IMR-90 (cell line): ENCODE data around the gene HNRNPC. TPM values are rescaled to one million over a fixed set of nuclear protein-coding genes. Genes with fewer than 3 reads are reported as not detected.

Source experiments
- ATAC-seq: fragments of 200-7000 bp; cut with Tn5 transposase; 2 replicates; pipeline ENCODE4 v1.9.1; 2020; ENCODE audit warnings: low read depth, mild to moderate bottlenecking, moderate library complexity
- BruUV-seq: library from RNA; stranded (reverse); fragments of 400-500 nt; replicated peaks from 2 replicates; lab custom pipeline; 2021; lab: Mats Ljungman, UMichigan
- CTCF ChIA-PET: fragments of 300-600 bp; formaldehyde crosslinking; extraction: SDS; loops from one replicate; lab custom pipeline; 2021; ENCODE audit warnings: antibody characterized with exemption; lab: Yijun Ruan, JAX
- POLR2A ChIA-PET: fragments of 300-600 bp; sonication (Branson Sonifier 250); formaldehyde crosslinking; loops from one replicate; lab custom pipeline; 2022; ENCODE audit warnings: antibody characterized with exemption; ENCODE audit not compliant: unreplicated experiment; lab: Charles Lee
- DNase-seq: peaks from one replicate; pipeline ENCODE4 v3.0.0; 2013
- H2AFZ ChIP-seq: replicated peaks from 2 replicates; pipeline ENCODE3; 2013; ENCODE audit warnings: low read length, mild to moderate bottlenecking; ENCODE audit not compliant: poor library complexity
- H2AK5ac ChIP-seq: 2 replicates; pipeline ENCODE4 v1.6.1; 2013; ENCODE audit warnings: low read depth, low read length, inconsistent platforms
- H2AK9ac ChIP-seq: replicated peaks from 2 replicates; pipeline ENCODE3; 2013; ENCODE audit warnings: mild to moderate bottlenecking, low read depth, low read length, moderate library complexity; ENCODE audit not compliant: poor library complexity
- H2BK120ac ChIP-seq: 2 replicates; pipeline ENCODE4 v1.6.1; 2013; ENCODE audit warnings: low read depth, low read length, inconsistent platforms
- H2BK15ac ChIP-seq: 3 replicates; pipeline ENCODE4 v1.6.1; 2013; ENCODE audit warnings: low read depth, low read length, inconsistent platforms
- H2BK20ac ChIP-seq: 2 replicates; pipeline ENCODE4 v1.6.1; 2013; ENCODE audit warnings: low read depth, mild to moderate bottlenecking, inconsistent platforms, low read length, moderate library complexity
- H2BK5ac ChIP-seq: 2 replicates; pipeline ENCODE4 v1.6.1; 2013; ENCODE audit warnings: mild to moderate bottlenecking, low read depth, low read length, inconsistent platforms; ENCODE audit not compliant: poor library complexity, severe bottlenecking
- H3K14ac ChIP-seq: replicated peaks from 2 replicates; pipeline ENCODE4 v1.6.1; 2013; ENCODE audit warnings: low read depth, low read length, inconsistent platforms
- H3K18ac ChIP-seq: 2 replicates; pipeline ENCODE4 v1.6.1; 2013; ENCODE audit warnings: low read depth, low read length, control low read depth
- H3K23ac ChIP-seq: 2 replicates; pipeline ENCODE4 v1.6.1; 2013; ENCODE audit warnings: low read depth, low read length, inconsistent platforms
- H3K27ac ChIP-seq: 2 replicates; pipeline ENCODE4 v1.5.1; 2013; ENCODE audit warnings: mild to moderate bottlenecking, control low read depth, low read length; ENCODE audit not compliant: insufficient read depth
- H3K27me3 ChIP-seq: 2 replicates; pipeline ENCODE4 v1.6.1; 2013; ENCODE audit warnings: low read length; ENCODE audit not compliant: control insufficient read depth, insufficient read depth
- H3K36me3 ChIP-seq: 2 replicates; pipeline ENCODE4 v1.6.1; 2013; ENCODE audit warnings: low read length, mixed read lengths; ENCODE audit not compliant: control insufficient read depth, insufficient read depth
- H3K4ac ChIP-seq: 2 replicates; pipeline ENCODE4 v1.6.1; 2013; ENCODE audit warnings: low read depth, low read length, inconsistent platforms
- H3K4me1 ChIP-seq: 2 replicates; pipeline ENCODE4 v1.6.1; 2013; ENCODE audit warnings: low read length, mixed read lengths; ENCODE audit not compliant: control insufficient read depth, insufficient read depth
- H3K4me2 ChIP-seq: 2 replicates; pipeline ENCODE4 v1.6.1; 2013; ENCODE audit warnings: low read depth, mild to moderate bottlenecking, control low read depth, low read length, moderate library complexity
- H3K4me3 ChIP-seq: 2 replicates; pipeline ENCODE4 v1.5.1; 2013; ENCODE audit warnings: low read depth, mild to moderate bottlenecking, control low read depth, low read length, moderate library complexity; ENCODE audit not compliant: insufficient read depth
- H3K56ac ChIP-seq: 2 replicates; pipeline ENCODE4 v1.6.1; 2013; ENCODE audit warnings: low read length, inconsistent platforms; ENCODE audit not compliant: insufficient read depth; ENCODE audit errors: extremely low read depth
- H3K79me1 ChIP-seq, 2 experiments: 2 replicates each; pipeline ENCODE4 v1.6.1; 2013; ENCODE audit warnings: low read length in 2 of 2, inconsistent platforms in 1 of 2, low read depth in 1 of 2
- H3K9ac ChIP-seq: 2 replicates; pipeline ENCODE4 v1.6.1; 2013; ENCODE audit warnings: low read depth, low read length, control low read depth
- H3K9me1 ChIP-seq: 2 replicates; pipeline ENCODE4 v1.6.1; 2013; ENCODE audit warnings: low read length, inconsistent platforms; ENCODE audit not compliant: insufficient read depth
- H3K9me3 ChIP-seq: 2 replicates; pipeline ENCODE4 v1.6.1; 2013; ENCODE audit warnings: low read length; ENCODE audit not compliant: control insufficient read depth, insufficient read depth
- H4K20me1 ChIP-seq: 2 replicates; pipeline ENCODE4 v1.6.1; 2013; ENCODE audit warnings: low read length, inconsistent platforms; ENCODE audit not compliant: insufficient read depth
- H4K5ac ChIP-seq: 2 replicates; pipeline ENCODE4 v1.6.1; 2013; ENCODE audit warnings: mild to moderate bottlenecking, low read depth, low read length, control low read depth
- H4K8ac ChIP-seq, 2 experiments: 2 replicates each; pipeline ENCODE4 v1.6.1; 2013; ENCODE audit warnings: low read depth in 2 of 2, low read length in 2 of 2, control low read depth in 1 of 2, inconsistent platforms in 1 of 2
- H4K91ac ChIP-seq: 2 replicates; pipeline ENCODE4 v1.6.1; 2013; ENCODE audit warnings: low read depth, low read length, inconsistent platforms; ENCODE audit not compliant: insufficient read depth
- MAFK ChIP-seq: IDR thresholded peaks from 2 replicates; pipeline ENCODE4 v1.6.1; 2012; ENCODE audit warnings: low read depth, low read length, improper control_type of control experiment
- MAZ ChIP-seq: IDR thresholded peaks from 2 replicates; pipeline ENCODE4 v1.6.1; 2012; ENCODE audit warnings: low read depth, mild to moderate bottlenecking, low read length, improper control_type of control experiment, moderate library complexity, borderline replicate concordance
- MXI1 ChIP-seq: IDR thresholded peaks from 2 replicates; pipeline ENCODE4 v1.6.1; 2012; ENCODE audit warnings: low read depth, mild to moderate bottlenecking, low read length, moderate library complexity, borderline replicate concordance
- RAD21 ChIP-seq: IDR thresholded peaks from 2 replicates; pipeline ENCODE4 v1.6.1; 2012; ENCODE audit warnings: low read length, improper control_type of control experiment
- RCOR1 ChIP-seq: IDR thresholded peaks from 2 replicates; pipeline ENCODE4 v1.6.1; 2012; ENCODE audit warnings: mild to moderate bottlenecking, low read length, improper control_type of control experiment; ENCODE audit not compliant: insufficient replicate concordance
- RFX5 ChIP-seq: IDR thresholded peaks from 2 replicates; pipeline ENCODE4 v1.8.0; 2012; ENCODE audit warnings: low read depth, mild to moderate bottlenecking, low read length, moderate library complexity
- SMC3 ChIP-seq: fragments of 150-350 bp; IDR thresholded peaks from 2 replicates; pipeline ENCODE4 v1.6.1; 2016; ENCODE audit warnings: low read depth, mild to moderate bottlenecking, antibody characterized with exemption, low read length, moderate library complexity
- WGBS, 2 experiments: methylation state at CpG; one replicate each; pipeline versions ENCODE4 v1.1.5 to v1.1.7; 2013; ENCODE audit warnings: missing lambda C conversion rate in 2 of 2; ENCODE audit not compliant: insufficient read length in 1 of 2; ENCODE audit errors: extremely low coverage in 2 of 2; 5-methylcytosine and 5-hydroxymethylcytosine counted together
- dilution Hi-C: fragments of 300-500 bp; cut with HindIII; formaldehyde crosslinking; loops from one replicate; pipeline ENCODE4 v1.14.3; 2018; ENCODE audit warnings: low sequenced_read_pairs; ENCODE audit not compliant: unreplicated experiment
- in situ Hi-C: fragments of 300-500 bp; cut with MboI; formaldehyde crosslinking; loops from 3 replicates; pipeline ENCODE4 v1.14.3; 2019; ENCODE audit warnings: low sequenced_read_pairs, inconsistent platforms, mixed read lengths
- intact Hi-C: fragments of 100-400 bp; cut with micrococcal nuclease; formaldehyde crosslinking; loops from 2 replicates; pipeline ENCODE4 v1.10.0; 2022
- polyA plus RNA-seq, 3 experiments: library from polyadenylated mRNA; depleted of rRNA; stranded (reverse); fragments of >200 nt; gene quantifications; 2 replicates each; pipeline ENCODE4 v1.2.3, GENCODE V29; 2012; ENCODE audit warnings: low replicate concordance in 1 of 3
- total RNA-seq: library from RNA; depleted of rRNA; stranded (reverse); fragments of >200 nt; gene quantifications from 2 replicates; pipeline ENCODE4 v1.2.3, GENCODE V29; 2012
- TF ChIP-seq, protein P1 (sequence below): conservative IDR thresholded peaks from 2 replicates; pipeline ENCODE4 v1.5.1; 2012; ENCODE audit warnings: mild to moderate bottlenecking, low read depth, low read length, improper control_type of control experiment
- TF ChIP-seq, protein P2 (sequence below): fragments of 150-350 bp; IDR thresholded peaks from 2 replicates; pipeline ENCODE4 v1.6.1; 2016; ENCODE audit warnings: low read depth, mild to moderate bottlenecking, low read length, moderate library complexity, borderline replicate concordance

The HNRNPC gene
- total and polyA plus RNA-seq, 2 of the 4 experiments (the other 2 are of a cell fraction): 308 to 615 TPM

DNA sequence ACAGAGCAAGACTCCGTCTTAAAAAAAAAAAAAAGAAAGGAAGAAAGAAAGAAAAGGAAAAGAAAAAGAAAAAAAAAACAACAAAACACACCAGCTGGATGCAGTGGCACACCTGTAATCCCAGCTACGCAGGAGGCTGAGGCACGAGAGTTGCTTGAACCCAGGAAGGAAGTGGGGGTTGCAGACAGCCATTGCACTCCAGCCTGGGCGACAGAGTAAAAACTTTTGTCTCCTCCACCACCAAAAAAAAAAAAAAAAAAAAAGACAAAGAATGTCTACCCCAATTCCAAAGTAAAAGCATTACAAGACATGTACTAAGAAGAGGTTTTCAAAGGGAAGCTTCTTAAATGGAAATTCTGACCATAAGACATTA, 53.4 kb downstream of the HNRNPC start:
- Histone ChIP-seq H3K56ac (no peak overlapping the region), H3K27me3 (no peaks in the 10 kb centered on the region), H3K14ac (no peak overlapping the region), H3K4ac (no peak overlapping the region), H3K4me1 (peaks cover 14% of the 10 kb centered on the region), H2BK20ac (no peak overlapping the region), H4K91ac (no peak overlapping the region), H2BK5ac (no peak overlapping the region), H3K79me1 (peaks cover 14 to 71% of the 10 kb centered on the region in 2 experiments), H3K4me3 (no peak overlapping the region), H2AFZ (no peak overlapping the region), H3K23ac (no peak overlapping the region), H3K9ac (no peak overlapping the region), H4K20me1 (peaks cover 98% of the 10 kb centered on the region), H3K9me3 (no peaks in the 10 kb centered on the region), H3K18ac (no peak overlapping the region), H2AK5ac (no peak overlapping the region), H2AK9ac (no peak overlapping the region), H4K5ac (no peak overlapping the region), H3K4me2 (no peak overlapping the region), H3K27ac (no peak overlapping the region), H3K9me1 (peaks cover 2% of the 10 kb centered on the region; the same call in 1 of the 2 replicates), H2BK120ac (no peak overlapping the region), H2BK15ac (no peak overlapping the region), H3K36me3 (peaks cover 41% of the 10 kb centered on the region), H4K8ac (no peak overlapping the region)
- BruUV-seq: no TSS peak
- POLR2A ChIA-PET: interaction anchor here (0.7 kb wide), 2 partner anchors 23 to 111 kb away, joined by 5 to 11 read pairs; no protein-coding TSS in a partner anchor
- CTCF ChIA-PET: interaction anchor here (0.6 kb wide), 1 partner anchor 33 kb away, joined by 3 read pairs; no protein-coding TSS in a partner anchor
- DNase-seq: no peak
- no CpG with 5 or more reads among the region's 4 CpGs for WGBS, 2 experiments
- in situ Hi-C loops (no loop called here), intact Hi-C loops (no loop called here), dilution Hi-C loops (no loop called here)
- no peak for TF ChIP-seq RFX5
- no peak for TF ChIP-seq SMC3
- TF ChIP-seq MAZ: no peak
- TF ChIP-seq MAFK: no peak
- TF ChIP-seq, protein P1, sequence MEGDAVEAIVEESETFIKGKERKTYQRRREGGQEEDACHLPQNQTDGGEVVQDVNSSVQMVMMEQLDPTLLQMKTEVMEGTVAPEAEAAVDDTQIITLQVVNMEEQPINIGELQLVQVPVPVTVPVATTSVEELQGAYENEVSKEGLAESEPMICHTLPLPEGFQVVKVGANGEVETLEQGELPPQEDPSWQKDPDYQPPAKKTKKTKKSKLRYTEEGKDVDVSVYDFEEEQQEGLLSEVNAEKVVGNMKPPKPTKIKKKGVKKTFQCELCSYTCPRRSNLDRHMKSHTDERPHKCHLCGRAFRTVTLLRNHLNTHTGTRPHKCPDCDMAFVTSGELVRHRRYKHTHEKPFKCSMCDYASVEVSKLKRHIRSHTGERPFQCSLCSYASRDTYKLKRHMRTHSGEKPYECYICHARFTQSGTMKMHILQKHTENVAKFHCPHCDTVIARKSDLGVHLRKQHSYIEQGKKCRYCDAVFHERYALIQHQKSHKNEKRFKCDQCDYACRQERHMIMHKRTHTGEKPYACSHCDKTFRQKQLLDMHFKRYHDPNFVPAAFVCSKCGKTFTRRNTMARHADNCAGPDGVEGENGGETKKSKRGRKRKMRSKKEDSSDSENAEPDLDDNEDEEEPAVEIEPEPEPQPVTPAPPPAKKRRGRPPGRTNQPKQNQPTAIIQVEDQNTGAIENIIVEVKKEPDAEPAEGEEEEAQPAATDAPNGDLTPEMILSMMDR: no peak
- no peak for TF ChIP-seq MXI1
- no peak for TF ChIP-seq RCOR1
- no peak for TF ChIP-seq RAD21
- TF ChIP-seq, protein P2, sequence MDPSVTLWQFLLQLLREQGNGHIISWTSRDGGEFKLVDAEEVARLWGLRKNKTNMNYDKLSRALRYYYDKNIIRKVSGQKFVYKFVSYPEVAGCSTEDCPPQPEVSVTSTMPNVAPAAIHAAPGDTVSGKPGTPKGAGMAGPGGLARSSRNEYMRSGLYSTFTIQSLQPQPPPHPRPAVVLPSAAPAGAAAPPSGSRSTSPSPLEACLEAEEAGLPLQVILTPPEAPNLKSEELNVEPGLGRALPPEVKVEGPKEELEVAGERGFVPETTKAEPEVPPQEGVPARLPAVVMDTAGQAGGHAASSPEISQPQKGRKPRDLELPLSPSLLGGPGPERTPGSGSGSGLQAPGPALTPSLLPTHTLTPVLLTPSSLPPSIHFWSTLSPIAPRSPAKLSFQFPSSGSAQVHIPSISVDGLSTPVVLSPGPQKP: no peak
- ATAC-seq: no peak
